ENCODE results near the gene CSF1.

The CSF1 gene

DNA sequence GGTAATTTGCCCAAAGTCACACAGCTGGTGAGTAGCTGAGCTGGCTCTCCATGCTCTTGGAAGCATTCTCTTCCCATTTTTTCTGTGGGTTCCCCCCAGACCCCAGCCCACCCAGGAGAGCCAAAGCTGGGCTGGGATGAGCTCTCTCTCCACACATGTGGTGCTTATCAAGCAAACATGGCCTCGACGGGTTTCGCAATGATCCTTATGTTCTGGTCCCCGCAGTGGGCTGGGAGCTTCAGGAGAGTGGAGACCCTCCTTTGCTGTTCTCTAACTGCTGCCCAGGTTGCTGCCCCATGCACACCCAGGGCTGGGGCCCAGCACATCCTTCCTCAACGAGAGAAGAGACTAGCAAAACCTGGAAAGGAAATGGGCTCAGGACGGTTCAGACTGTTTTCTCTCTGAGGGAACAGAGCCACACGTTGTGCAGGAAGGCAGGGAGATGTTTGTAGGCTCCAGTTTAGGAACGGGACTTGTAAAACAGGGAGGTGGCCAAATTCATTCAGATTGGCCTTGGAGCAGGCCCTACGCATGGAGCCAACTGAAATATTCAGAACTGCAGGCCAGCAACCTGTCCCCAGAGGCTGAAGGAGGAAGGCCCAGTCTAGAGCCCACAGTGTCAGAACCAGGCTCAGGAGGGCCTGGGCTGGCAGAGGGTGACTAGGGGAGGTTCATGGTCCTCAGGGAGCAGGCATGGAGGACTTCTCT lies 27.2 kb upstream of the CSF1 start:
- DNase-seq: no peak

DNA sequence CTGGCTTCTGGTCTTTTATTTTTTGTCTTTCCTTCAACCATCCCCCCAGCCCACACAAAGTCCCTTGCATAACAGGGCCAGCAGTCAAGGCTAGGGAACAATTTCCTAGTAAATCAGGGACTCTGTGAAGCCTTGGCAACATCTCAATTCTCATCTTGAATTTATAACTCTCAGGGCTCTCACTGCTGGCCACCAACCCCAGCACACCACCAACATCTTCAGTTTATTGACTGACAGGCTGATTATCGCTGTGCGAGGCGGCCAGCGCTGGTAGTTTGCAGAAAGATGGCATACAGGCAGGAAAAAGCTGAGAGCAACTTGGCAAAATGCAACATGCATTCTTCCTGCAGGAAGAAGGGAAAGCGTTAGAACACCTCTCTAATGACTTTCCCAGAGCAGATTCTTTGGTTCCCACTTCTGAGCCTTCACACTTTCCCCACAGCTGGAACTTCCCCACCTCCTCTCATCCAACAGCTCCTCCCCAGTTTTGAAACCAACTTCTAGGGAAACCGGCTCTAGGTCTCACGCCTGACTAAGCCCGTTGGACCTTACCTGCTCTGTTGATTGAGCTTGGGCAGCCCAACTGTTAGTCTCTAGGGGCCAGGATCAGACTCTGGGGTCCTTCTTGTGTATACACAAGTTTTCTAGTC lies 26.3 kb upstream of the CSF1 start:
- no peak for DNase-seq

GRCh38 chr1:109885589-109885988 lies 25.1 kb upstream of the CSF1 start:
- no peak for DNase-seq

DNA sequence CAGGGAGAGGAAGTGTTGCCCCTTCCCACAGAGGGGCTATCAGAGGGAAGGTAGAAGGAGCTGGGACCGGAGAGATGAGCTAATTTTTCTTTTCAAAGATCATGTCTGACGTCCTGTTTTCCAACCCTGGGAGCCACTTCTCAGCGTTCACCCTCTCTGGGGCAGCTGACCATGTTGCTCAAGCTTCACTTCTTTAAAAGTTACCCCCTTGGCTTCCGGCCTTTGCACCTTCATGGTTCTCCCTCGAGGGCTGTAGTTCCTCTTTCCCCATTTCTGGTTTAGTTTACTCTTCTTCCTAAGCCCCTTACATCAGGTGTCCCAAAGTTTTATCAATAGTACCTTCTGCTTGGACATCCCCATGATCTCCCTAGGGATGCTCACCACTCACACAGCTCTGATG lies 23.8 kb upstream of the CSF1 start:
- no peak for DNase-seq

GRCh38 chr1:109887271-109887670 lies 23.4 kb upstream of the CSF1 start:
- no peak for DNase-seq

DNA sequence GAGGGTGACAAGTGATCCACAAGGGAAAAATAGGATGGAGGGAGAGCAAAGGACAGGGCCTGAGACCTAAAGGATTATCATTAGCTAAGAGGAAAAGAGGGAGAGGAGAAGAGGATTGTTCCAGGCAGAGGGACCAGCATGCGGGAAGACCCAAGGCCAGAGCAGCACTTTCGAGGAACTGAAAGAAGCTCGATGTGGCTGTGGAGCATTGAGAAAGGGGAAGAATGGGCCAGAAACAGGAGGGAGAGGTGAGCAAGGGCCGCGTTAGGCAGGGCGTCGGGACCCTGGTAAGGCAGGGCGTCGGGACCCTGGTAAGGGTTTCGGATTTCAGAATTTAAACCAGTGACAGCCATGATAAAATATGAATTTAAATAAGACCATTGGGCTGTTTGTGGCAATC lies 22.8 kb upstream of the CSF1 start:
- DNase-seq: no peak

GRCh38 chr1:109889094-109889493 lies 21.6 kb upstream of the CSF1 start:
- no peak for DNase-seq

GRCh38 chr1:109890115-109890953 lies 20.3 kb upstream of the CSF1 start:
- no peak for DNase-seq

DNA sequence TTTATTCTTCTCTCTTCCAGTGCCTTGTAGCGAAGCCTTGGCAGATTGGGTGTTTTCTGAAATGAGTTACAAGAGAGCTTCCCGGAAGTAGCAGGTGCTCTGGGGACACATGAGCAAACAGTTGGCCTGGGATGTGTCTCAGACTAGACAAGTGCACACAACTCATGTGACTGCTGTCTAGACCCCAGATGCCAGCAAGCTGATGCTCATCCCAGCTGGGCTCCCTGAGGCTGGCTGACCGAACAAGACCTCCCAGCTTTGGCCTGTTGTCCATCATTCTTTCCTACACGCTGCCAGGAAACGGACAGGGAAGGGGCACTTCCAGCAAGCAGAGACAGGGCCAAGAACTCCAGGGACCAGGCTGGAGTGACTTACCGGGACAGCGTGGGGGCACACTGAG lies 18.7 kb upstream of the CSF1 start:
- no peak for DNase-seq

- peak; percentile 35 for DNase-seq
Measured at GRCh38 chr1:109892561-109893368, 17.9 kb upstream of the CSF1 start.

GRCh38 chr1:109893532-109894171 lies 17.0 kb upstream of the CSF1 start:
- no peak for DNase-seq

- no peak for DNase-seq
Measured at GRCh38 chr1:109894823-109895719, 15.6 kb upstream of the CSF1 start.

- DNase-seq: no peak
Measured at GRCh38 chr1:109895720-109896504, 14.7 kb upstream of the CSF1 start.

- no peak for DNase-seq
Measured at GRCh38 chr1:109896681-109897080, 14.0 kb upstream of the CSF1 start.

DNA sequence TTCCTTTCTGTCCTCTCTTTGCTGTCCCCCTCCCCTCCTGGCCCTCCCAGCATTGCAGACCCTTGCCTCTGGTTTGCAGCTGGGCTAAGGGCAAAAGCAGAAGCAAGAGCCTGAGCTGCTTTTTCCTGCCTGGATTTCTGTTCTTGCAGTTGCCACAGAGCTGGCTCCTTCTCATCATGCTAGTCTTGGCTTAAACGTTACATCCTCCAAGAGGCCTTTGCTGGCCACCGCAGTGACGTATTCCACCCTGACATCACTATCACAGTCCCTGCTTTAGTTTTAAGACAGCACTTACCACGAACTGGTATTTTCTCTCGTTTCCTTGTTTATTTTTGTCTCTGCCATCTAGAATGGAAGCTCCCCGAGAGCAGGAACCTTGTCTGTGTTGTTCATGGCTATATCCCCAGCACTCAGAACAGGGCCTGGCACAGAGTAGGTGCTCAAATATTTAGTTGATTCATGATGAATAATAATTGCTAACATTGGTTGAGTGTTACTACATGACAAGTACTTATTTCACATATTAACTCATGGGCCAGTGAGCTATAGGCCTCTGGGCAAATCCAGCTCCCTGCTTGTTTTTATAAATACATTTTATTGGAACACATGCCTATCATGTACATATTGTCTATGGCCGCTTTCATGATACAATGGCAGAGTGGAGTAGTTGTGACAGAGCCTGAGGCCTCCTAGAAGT lies 13.2 kb upstream of the CSF1 start:
- DNase-seq: no peak

- no peak for DNase-seq
Measured at GRCh38 chr1:109898842-109899241, 11.8 kb upstream of the CSF1 start.

GRCh38 chr1:109901141-109901523 lies 9.5 kb upstream of the CSF1 start:
- no peak for DNase-seq

- DNase-seq: no peak
Measured at GRCh38 chr1:109901524-109902145, 9.0 kb upstream of the CSF1 start.

DNA sequence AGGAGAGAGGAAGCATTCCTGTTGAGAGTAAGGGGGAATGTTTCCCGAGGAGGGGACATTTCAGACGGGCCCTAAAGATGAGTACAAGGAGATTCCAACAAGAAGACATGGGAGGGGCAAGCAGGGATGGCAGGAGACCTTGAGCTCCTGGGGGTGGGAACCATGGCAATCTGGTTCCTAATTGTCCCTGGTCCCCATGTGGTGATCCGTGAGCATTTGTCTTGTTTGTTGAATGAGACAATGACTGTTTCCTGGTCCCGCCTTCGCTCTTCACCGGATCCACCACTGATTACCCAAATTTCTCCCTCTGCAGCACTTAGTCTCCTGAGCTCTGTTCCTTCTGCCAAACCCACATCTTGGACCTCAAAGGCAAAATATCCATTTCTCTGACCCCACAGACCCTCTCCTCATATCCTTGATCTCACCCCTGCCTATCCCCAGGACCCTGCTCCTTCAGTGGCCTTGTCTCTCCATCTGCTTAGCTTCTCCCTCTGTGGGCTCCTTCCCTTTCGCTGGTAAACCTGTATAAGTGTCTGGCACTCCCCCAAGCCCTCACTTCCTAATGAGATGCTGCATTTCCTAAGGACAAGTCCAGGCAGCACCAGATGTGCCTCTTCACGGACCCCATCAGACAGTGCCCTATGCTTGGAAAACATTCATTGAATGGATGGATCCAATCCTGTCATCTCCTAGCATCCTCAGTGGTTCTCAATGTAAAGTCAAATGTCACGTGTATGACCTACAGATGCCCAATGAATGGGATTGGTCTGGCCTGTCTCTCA lies 8.3 kb upstream of the CSF1 start:
- DNase-seq: no peak
